ENCODE data around the gene OR52E4. TPM values are rescaled to one million over a fixed set of nuclear protein-coding genes. Genes with fewer than 3 reads are reported as not detected.

Gene OR52E4
- under 1 TPM in 2 of 3 donors, not detected in 1; 0.05 to 0.06 TPM for polyA plus RNA-seq (ENCODE audit: insufficient read length in 3 of 3)
- long read RNA-seq, donor 1, result 0 reads
- long read RNA-seq, donor 2, result 0 reads
- long read RNA-seq, donor 3, result 0 reads
- long read RNA-seq, donor 4, result 0 reads
- long read RNA-seq, donor 5, result 0 reads
- long read RNA-seq, donor 6, result 0 reads
- long read RNA-seq, donor 7, result 0 reads
- long read RNA-seq, donor 8, result 0 reads
- long read RNA-seq, donor 9, result 0 reads
- long read RNA-seq, donor 10, result 0 reads
- long read RNA-seq, donor 11, result 0 reads
- long read RNA-seq, donor 12, result 0 reads
- long read RNA-seq, donor 13, result 0 reads
- long read RNA-seq, donor 14, result 0 reads
- long read RNA-seq, donor 15, result 0 reads
- long read RNA-seq, donor 16, result 0 reads

DNA sequence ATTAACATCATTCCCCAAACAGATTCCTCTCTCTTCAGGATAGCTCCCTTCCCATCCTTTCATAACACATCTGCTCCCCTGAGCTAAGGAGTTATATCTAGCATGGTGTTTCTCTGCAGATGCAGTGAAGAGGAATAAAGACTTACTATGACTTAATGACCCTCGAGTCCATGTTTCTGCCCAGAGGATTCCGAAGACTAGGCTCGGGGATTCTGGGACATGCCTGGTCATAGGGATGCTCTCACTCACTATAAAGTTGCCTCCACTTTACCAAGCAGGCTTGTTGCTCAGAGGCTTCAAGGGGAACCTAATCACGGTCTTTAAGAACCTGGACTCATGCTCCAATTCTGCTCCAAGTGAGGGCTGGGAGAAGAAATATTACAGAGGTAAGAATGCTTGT, at the start of gene OR52E4:
Gene OR52E4 (plus strand): TSS at position 301 of the 400 bp plus-strand sequence. CDS start 3,664 bp downstream, outside the sequence.
- no peak for DNase-seq (ENCODE audit: extremely low read depth in 1 of 11, low read depth in 9 of 11, low spot score in 4 of 11)

- DNase-seq (ENCODE audit: extremely low read depth in 1 of 11, low read depth in 9 of 11, low spot score in 4 of 11), result no peak
Observed at GRCh38 chr11:5831196-5831829, 49.1 kb upstream of the OR52E4 start.

DNA sequence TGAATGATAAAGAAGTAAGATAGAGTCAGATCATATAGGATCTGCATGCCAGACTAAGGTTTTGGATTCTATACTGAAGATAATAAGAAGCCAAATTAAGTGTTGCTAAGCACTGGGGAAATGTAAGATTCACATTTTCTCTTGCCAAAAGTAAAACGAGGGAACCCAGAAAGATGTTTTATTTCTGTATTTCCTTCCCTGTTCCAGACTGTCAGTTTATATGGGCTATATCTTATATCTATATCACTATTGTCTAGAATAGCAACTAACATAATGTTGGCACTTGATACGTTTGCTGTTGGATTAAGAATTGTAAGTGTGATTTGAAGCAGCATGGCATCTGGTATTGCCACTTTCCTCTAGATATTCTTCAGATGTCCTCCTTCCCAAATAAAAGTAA, 47.0 kb upstream of the OR52E4 start:
- no peak for DNase-seq (ENCODE audit: extremely low read depth in 1 of 11, low read depth in 9 of 11, low spot score in 4 of 11)

GRCh38 chr11:5837695-5838094, 42.7 kb upstream of the OR52E4 start:
- DNase-seq (ENCODE audit: extremely low read depth in 1 of 11, low read depth in 9 of 11, low spot score in 4 of 11), result no peak

- no peak for DNase-seq (ENCODE audit: extremely low read depth in 1 of 11, low read depth in 9 of 11, low spot score in 4 of 11)
Observed at GRCh38 chr11:5841797-5842196, 38.6 kb upstream of the OR52E4 start, which contains the start of gene OR52E6. TSS of gene OR52E6 (minus strand) at chr11:5841897. CDS start at chr11:5841897, 0 bp downstream.

GRCh38 chr11:5846701-5847100, 33.7 kb upstream of the OR52E4 start:
- DNase-seq (ENCODE audit: extremely low read depth in 1 of 11, low read depth in 9 of 11, low spot score in 4 of 11), result no peak

- DNase-seq (ENCODE audit: extremely low read depth in 1 of 11, low read depth in 9 of 11, low spot score in 4 of 11), result no peak
Observed at GRCh38 chr11:5847711-5848110, 32.7 kb upstream of the OR52E4 start.

- DNase-seq (ENCODE audit: extremely low read depth in 1 of 11, low read depth in 9 of 11, low spot score in 4 of 11), result no peak
Observed at GRCh38 chr11:5851002-5851401, 29.4 kb upstream of the OR52E4 start.

DNA sequence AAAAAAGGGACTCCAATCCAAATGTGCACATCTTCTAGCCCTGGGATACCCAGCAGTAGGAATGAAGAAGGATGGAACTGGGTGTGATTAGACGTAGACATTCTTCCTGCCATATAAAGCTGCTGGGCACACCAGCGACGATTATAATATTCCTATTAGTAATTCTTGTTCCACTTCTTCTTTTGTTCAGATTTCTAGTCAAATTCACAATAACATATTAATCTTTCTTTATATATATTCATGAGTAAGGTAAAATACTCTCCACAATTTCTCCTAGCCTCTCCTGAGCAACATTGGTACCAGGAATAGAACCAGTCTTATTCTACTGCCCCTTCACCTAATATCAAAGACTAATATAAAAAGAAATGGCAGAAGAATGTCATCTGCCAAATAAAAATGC, 22.8 kb upstream of the OR52E4 start, which contains the start of gene OR52E8:
Gene OR52E8 (minus strand): TSS at position 101 of the 400 bp plus-strand sequence. CDS start 0 bp downstream, at position 101.
- no peak for DNase-seq (ENCODE audit: extremely low read depth in 1 of 11, low read depth in 9 of 11, low spot score in 4 of 11)

DNA sequence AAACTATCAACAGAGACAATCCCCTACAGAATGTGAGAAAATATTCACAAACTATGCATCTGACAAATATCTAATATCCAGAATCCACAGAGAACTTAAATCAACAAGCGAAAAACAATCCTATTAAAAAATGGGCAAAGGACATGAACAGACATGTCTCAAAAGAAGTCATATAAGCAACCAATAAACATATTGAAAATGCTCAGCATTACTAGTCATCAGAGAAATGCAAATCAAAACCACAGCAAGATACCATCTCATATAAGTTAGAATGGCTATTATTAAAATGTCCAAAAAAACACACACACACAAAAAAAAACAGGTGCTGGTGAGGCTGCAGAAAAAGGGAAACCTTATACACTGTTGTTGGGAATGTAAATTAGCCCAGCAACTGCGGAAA, 14.6 kb upstream of the OR52E4 start:
- DNase-seq (ENCODE audit: extremely low read depth in 1 of 11, low read depth in 9 of 11, low spot score in 4 of 11), result no peak

DNA sequence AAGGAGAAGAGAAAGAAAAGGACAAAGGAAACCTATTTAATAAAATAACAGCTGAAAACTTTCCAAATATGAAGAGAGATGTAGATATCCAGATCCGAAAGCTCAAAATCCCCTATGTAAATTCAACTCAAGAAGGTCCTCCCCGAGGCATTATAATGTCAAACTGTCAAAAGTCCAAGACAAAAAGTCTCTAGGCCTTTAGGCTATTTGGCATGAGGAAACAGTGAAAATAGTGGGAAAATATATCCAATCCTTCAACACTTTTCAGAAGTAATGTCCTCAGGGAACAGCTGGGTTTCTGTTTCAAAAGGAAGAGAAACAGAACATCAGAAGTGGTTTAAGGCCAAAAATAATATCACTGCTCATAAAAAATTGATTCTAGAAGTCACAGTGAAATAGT, 1.9 kb upstream of the OR52E4 start:
- DNase-seq (ENCODE audit: extremely low read depth in 1 of 11, low read depth in 9 of 11, low spot score in 4 of 11), result no peak

GRCh38 chr11:5881756-5882155, 1.3 kb downstream of the OR52E4 start:
- DNase-seq (ENCODE audit: extremely low read depth in 1 of 11, low read depth in 9 of 11, low spot score in 4 of 11), result no peak

GRCh38 chr11:5887172-5887571, 6.7 kb downstream of the OR52E4 start:
- DNase-seq (ENCODE audit: extremely low read depth in 1 of 11, low read depth in 9 of 11, low spot score in 4 of 11), result no peak

DNA sequence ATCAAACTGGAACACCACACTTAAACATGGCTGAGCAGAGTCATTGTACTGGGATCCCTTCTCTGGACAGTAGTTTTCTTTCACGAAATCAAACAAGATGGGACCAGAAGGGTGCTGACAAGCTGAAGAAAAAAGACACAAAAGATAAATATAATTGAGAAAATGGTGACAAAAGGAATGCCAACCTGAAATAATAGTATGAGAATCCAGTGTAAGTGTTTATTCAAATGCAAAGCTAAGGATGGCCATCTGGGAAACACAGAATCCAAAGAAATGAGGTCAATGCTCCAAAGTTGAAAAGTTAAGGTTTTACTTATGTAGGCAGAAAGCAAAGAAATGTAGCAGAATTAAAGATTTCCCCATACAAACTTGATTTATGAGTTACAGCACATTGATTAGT, 7.2 kb downstream of the OR52E4 start:
- no peak for DNase-seq (ENCODE audit: extremely low read depth in 1 of 11, low read depth in 9 of 11, low spot score in 4 of 11)

GRCh38 chr11:5891216-5891800, 10.9 kb downstream of the OR52E4 start:
- no peak for DNase-seq (ENCODE audit: extremely low read depth in 1 of 11, low read depth in 9 of 11, low spot score in 4 of 11)

- no peak for DNase-seq (ENCODE audit: extremely low read depth in 1 of 11, low read depth in 9 of 11, low spot score in 4 of 11)
Observed at GRCh38 chr11:5892908-5893307, 12.5 kb downstream of the OR52E4 start, which contains the start of gene OR52E5. TSS of gene OR52E5 (plus strand) at chr11:5893208. CDS start at chr11:5900777, 7,569 bp downstream.

DNA sequence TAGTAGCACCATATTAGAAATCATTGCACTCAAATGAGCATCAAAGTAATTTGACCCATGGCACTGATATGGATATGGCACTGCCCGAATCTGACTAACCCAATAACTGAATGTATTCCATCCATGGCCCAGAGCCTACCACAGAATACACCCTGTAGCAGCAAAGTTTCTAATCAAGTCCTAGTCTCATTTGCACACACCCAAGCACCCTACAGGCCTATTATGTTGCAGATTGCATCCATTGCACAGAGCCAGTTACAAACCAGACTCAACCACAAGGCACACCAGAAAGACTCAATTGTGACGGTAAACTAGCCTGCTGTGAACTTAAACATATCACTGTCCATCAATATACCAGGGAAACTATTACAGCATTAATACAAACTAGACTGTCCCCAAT, 19.1 kb downstream of the OR52E4 start:
- DNase-seq (ENCODE audit: extremely low read depth in 1 of 11, low read depth in 9 of 11, low spot score in 4 of 11), result no peak

DNA sequence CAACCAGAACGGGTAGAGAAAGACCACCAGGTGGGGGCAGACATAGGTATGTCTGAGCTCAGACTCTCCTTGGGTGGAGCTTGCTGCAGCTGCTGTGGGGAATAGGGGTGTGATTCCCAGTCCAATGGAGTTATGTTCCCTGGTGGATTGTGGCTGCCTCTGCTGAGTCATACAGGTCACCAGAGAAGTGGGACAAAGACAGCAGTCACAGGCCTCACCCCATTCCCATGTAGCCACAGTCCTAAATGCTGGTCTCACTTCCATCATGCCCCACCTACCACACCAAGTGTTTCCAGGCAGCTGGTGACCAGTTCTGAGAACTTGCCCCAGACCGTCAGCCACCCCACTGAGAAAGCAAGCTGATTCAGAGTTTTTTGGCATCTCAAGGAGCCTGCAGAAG, 30.1 kb downstream of the OR52E4 start:
- DNase-seq (ENCODE audit: extremely low read depth in 1 of 11, low read depth in 9 of 11, low spot score in 4 of 11), result no peak

GRCh38 chr11:5922749-5923426, 42.5 kb downstream of the OR52E4 start:
- no peak for DNase-seq (ENCODE audit: extremely low read depth in 1 of 11, low read depth in 9 of 11, low spot score in 4 of 11)

DNA sequence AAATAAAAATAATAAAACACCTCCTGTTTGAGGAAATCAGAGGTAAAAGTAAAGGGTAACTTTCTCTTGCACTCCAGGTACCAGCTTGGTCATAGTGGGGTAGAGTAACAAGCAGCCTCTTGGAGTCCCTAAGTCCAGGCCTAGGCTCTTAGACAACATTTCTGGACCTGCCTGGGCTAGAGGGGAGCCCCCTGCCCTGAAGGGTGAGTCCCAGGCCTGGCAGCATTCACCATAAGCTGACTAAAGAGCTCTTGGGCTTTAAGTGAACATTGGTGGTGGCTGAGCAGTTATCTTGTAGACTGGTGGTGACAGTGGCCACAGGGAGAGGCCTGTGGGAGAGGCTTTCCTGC, 43.0 kb downstream of the OR52E4 start:
- DNase-seq (ENCODE audit: extremely low read depth in 1 of 11, low read depth in 9 of 11, low spot score in 4 of 11), result no peak
